OCI-LY7 (cell line): ENCODE results near the gene FEZ2. TPM values are rescaled to one million over a fixed set of nuclear protein-coding genes. Genes with fewer than 3 reads are reported as not detected.

ENCODE experiments used
- BruUV-seq: library from RNA; stranded (reverse); fragments of 400-500 nt; replicated peaks from 2 replicates; lab custom pipeline; 2021; lab: Mats Ljungman, UMichigan
- CTCF ChIA-PET: fragments of 300-600 bp; sonication (Branson Sonifier 250); formaldehyde crosslinking; loops from one replicate; lab custom pipeline; 2022; ENCODE audit warnings: antibody characterized with exemption; ENCODE audit not compliant: unreplicated experiment; lab: Charles Lee
- POLR2A ChIA-PET: fragments of 300-600 bp; sonication (Branson Sonifier 250); formaldehyde crosslinking; loops from one replicate; lab custom pipeline; 2022; ENCODE audit warnings: antibody characterized with exemption; lab: Charles Lee
- DNase-seq: peaks from one replicate; pipeline ENCODE4 v3.0.0-alpha.2; 2015; ENCODE audit warnings: low spot score
- H2AFZ ChIP-seq: fragments of 200-600 bp; sonication (generic), shearing (Covaris generic); 2 replicates; pipeline ENCODE4 v1.6.1; 2014; ENCODE audit warnings: mild to moderate bottlenecking, antibody characterized with exemption, low read length, moderate library complexity
- H3K27ac ChIP-seq: fragments of 200-600 bp; sonication (generic); 2 replicates; pipeline ENCODE4 v1.5.1; 2014; ENCODE audit warnings: mixed run types, low read depth, mild to moderate bottlenecking, moderate library complexity, low read length, inconsistent platforms; ENCODE audit not compliant: poor library complexity, severe bottlenecking
- H3K36me3 ChIP-seq: fragments of 200-600 bp; sonication (generic); 2 replicates; pipeline ENCODE4 v1.6.1; 2014; ENCODE audit warnings: mild to moderate bottlenecking, antibody characterized with exemption, low read length, moderate library complexity, mixed read lengths; ENCODE audit not compliant: insufficient read depth
- H3K4me1 ChIP-seq: fragments of 200-600 bp; sonication (generic); 2 replicates; pipeline ENCODE4 v1.5.1; 2014; ENCODE audit warnings: mild to moderate bottlenecking, low read length; ENCODE audit not compliant: insufficient read depth, poor library complexity, severe bottlenecking
- H3K4me2 ChIP-seq: fragments of 200-600 bp; sonication (generic); 2 replicates; pipeline ENCODE4 v1.6.1; 2014; ENCODE audit warnings: mild to moderate bottlenecking, low read length
- H3K4me3 ChIP-seq: fragments of 200-600 bp; sonication (generic); 2 replicates; pipeline ENCODE4 v1.5.1; 2014; ENCODE audit warnings: mild to moderate bottlenecking, low read depth, low read length; ENCODE audit not compliant: poor library complexity, severe bottlenecking
- H3K79me2 ChIP-seq: fragments of 200-600 bp; sonication (generic); 2 replicates; pipeline ENCODE4 v1.6.1; 2016; ENCODE audit warnings: low read depth, mild to moderate bottlenecking, low read length, moderate library complexity, mixed read lengths; ENCODE audit not compliant: insufficient read depth
- H3K9me2 ChIP-seq: fragments of 200-600 bp; sonication (generic); 2 replicates; pipeline ENCODE4 v1.6.1; 2016; ENCODE audit warnings: mild to moderate bottlenecking, low read length, mixed read lengths; ENCODE audit not compliant: insufficient read depth
- H3K9me3 ChIP-seq: fragments of 200-600 bp; sonication (generic); 2 replicates; pipeline ENCODE4 v1.6.1; 2014; ENCODE audit warnings: mild to moderate bottlenecking, mixed run types, low read length, mixed read lengths
- H4K20me1 ChIP-seq: fragments of 200-600 bp; sonication (generic); 2 replicates; pipeline ENCODE4 v1.6.1; 2014; ENCODE audit warnings: mild to moderate bottlenecking, antibody characterized with exemption, low read length, moderate library complexity, mixed read lengths; ENCODE audit not compliant: insufficient read depth
- EZH2phosphoT487 ChIP-seq: fragments of 200-600 bp; sonication (generic); IDR thresholded peaks from 2 replicates; pipeline ENCODE4 v1.6.1; 2018; ENCODE audit warnings: low read depth, borderline replicate concordance, mild to moderate bottlenecking, mixed run types, antibody characterized with exemption, low read length, moderate library complexity, mixed read lengths
- intact Hi-C: fragments of 100-400 bp; cut with micrococcal nuclease; formaldehyde crosslinking; loops from one replicate; pipeline ENCODE4 v1.10.0; 2022; ENCODE audit not compliant: unreplicated experiment
- total RNA-seq, 2 experiments: library from RNA; depleted of rRNA in 1 of 2; stranded (reverse); fragments of >200 nt in 1 of 2; shearing (Covaris generic) in 1 of 2; gene quantifications; 2 replicates each; pipeline ENCODE4 v1.2.3, GENCODE V29; 2014 to 2022
- TF ChIP-seq, protein P1 (sequence below): fragments of 200-600 bp; sonication (generic); conservative IDR thresholded peaks from 2 replicates; pipeline ENCODE4 v1.5.1; 2014; ENCODE audit warnings: mild to moderate bottlenecking, antibody characterized with exemption, low read length, moderate library complexity, mixed read lengths

Gene FEZ2
- total RNA-seq, 2 experiments from 2014 or later = 17.1 to 23.2 TPM

DNA sequence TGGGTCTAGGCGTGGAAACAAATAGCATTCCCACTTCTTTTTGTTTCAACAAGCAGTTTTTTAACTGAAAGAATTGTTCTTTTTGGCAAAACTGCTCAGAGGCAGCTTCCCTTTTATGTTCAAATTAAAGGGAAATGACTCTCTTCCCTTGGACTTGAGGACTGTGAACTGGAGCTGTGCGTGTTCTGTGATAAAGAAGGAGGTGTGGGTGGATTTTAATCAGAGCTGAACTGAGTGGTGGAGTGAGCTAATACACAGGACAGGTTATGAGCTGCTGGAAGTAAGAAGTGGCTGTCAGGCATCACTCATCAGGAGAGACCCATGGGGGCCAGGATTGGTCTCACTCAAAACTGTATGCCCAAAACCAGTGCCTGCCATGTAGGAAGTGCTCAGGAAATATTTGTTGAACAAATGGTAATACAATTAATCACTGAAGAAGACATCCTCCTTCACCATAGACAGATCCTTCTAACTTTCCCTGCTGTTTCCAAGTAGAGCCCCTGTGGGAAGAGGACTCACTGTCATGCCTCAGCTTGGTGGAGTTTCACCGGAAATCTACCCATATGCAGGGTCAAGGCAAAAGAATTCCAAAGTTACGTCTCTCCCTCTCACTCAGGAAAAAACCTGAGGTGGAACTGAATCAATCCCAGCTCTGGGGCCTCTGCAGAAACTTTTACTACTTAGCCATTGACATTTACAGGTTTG lies 55.9 kb downstream of the FEZ2 start:
- Histone ChIP-seq H3K9me2 (no peaks in the 10 kb centered on the region), H3K79me2 (no peaks in the 10 kb centered on the region), H2AFZ (no peak overlapping the region), H3K4me2 (no peak overlapping the region), H3K27ac (no peak overlapping the region), H4K20me1 (no peaks in the 10 kb centered on the region), H3K9me3 (no peaks in the 10 kb centered on the region), H3K4me3 (no peak overlapping the region), H3K36me3 (peaks cover 27% of the 10 kb centered on the region; the same call in 1 of the 2 replicates), H3K4me1 (no peaks in the 10 kb centered on the region)
- no peak for DNase-seq
- TF ChIP-seq, protein P1, sequence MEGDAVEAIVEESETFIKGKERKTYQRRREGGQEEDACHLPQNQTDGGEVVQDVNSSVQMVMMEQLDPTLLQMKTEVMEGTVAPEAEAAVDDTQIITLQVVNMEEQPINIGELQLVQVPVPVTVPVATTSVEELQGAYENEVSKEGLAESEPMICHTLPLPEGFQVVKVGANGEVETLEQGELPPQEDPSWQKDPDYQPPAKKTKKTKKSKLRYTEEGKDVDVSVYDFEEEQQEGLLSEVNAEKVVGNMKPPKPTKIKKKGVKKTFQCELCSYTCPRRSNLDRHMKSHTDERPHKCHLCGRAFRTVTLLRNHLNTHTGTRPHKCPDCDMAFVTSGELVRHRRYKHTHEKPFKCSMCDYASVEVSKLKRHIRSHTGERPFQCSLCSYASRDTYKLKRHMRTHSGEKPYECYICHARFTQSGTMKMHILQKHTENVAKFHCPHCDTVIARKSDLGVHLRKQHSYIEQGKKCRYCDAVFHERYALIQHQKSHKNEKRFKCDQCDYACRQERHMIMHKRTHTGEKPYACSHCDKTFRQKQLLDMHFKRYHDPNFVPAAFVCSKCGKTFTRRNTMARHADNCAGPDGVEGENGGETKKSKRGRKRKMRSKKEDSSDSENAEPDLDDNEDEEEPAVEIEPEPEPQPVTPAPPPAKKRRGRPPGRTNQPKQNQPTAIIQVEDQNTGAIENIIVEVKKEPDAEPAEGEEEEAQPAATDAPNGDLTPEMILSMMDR = no peak
- TF ChIP-seq EZH2phosphoT487 = no peak
- ChIA-PET POLR2A (interaction anchor here (1.2 kb wide), 1 partner anchor 76 kb away, joined by 3 read pairs; no protein-coding TSS in a partner anchor), CTCF (interaction anchor here (0.6 kb wide), 1 partner anchor 189 kb away, joined by 3 read pairs; no protein-coding TSS in a partner anchor)
- no TSS peak for BruUV-seq
- intact Hi-C loops = no loop called here

DNA sequence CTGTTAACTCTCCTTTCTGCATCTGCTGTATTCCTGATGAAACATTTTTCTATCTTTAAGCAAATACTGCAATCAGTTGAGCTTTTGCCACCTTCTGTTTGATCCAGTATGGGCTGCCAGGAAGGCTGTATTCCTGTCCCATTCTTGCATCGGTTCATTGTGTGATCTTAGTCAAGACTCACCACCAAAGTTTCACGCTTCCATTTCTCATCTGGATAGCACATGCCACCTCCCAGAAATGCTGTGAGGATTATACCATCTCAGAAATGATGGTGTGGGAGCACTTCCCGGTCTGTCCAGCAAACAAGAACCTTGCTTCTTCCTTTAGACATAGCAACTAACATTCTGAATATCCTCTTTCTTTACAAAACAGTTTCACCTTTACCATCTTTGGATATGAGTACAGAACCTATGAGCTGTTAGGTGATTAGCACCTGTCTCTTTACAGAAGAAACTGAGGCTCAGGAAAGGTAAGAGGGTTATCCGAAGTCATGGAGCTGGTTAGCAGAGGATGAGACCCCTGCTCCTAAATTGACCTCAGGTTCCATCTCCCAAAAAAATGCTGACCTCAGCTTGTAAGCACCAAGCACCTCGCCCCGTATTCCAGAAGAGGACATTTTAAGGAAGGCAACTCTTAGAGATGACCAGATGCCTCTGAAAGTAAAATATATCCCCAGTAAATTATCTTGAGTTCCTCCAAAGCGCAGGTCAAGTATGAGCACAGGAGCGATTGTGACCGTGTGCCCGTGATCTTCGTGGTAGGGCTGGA lies 56.8 kb downstream of the FEZ2 start:
- CTCF ChIA-PET = interaction anchor here (0.6 to 0.7 kb wide), 2 partner anchors 13 to 188 kb away, joined by 3 read pairs; no protein-coding TSS in a partner anchor
- POLR2A ChIA-PET = interaction anchor here (0.9 to 1.2 kb wide), 2 partner anchors 14 to 77 kb away, joined by 3 read pairs; no protein-coding TSS in a partner anchor

More for the DNA sequence above, 56.8 kb downstream of the FEZ2 start:
- H3K4me1 ChIP-seq = no peaks in the 10 kb centered on the region
- BruUV-seq = no TSS peak
- no peak overlapping the region for H3K27ac ChIP-seq
- H2AFZ ChIP-seq = no peak overlapping the region
- intact Hi-C loops = no loop called here
- H3K9me2 ChIP-seq = no peaks in the 10 kb centered on the region
- no peaks in the 10 kb centered on the region for H3K9me3 ChIP-seq
- H3K79me2 ChIP-seq = no peaks in the 10 kb centered on the region
- no peak overlapping the region for H3K4me2 ChIP-seq
- DNase-seq = no peak
- TF ChIP-seq, protein P1 = no peak
- TF ChIP-seq EZH2phosphoT487 = no peak
- no peak overlapping the region for H3K4me3 ChIP-seq
- H4K20me1 ChIP-seq = no peaks in the 10 kb centered on the region
- peaks cover 24% of the 10 kb centered on the region; the same call in 1 of the 2 replicates for H3K36me3 ChIP-seq
